GM21381 (cell line): Measurements from ENCODE around the gene AOC2.

ENCODE experiments used
- ATAC-seq: cut with Tn5 transposase; IDR thresholded peaks from one replicate; pipeline ENCODE4 v1.9.1; 2021; ENCODE audit warnings: mild to moderate bottlenecking, moderate library complexity; ENCODE audit not compliant: unreplicated experiment

The AOC2 gene, protein sequence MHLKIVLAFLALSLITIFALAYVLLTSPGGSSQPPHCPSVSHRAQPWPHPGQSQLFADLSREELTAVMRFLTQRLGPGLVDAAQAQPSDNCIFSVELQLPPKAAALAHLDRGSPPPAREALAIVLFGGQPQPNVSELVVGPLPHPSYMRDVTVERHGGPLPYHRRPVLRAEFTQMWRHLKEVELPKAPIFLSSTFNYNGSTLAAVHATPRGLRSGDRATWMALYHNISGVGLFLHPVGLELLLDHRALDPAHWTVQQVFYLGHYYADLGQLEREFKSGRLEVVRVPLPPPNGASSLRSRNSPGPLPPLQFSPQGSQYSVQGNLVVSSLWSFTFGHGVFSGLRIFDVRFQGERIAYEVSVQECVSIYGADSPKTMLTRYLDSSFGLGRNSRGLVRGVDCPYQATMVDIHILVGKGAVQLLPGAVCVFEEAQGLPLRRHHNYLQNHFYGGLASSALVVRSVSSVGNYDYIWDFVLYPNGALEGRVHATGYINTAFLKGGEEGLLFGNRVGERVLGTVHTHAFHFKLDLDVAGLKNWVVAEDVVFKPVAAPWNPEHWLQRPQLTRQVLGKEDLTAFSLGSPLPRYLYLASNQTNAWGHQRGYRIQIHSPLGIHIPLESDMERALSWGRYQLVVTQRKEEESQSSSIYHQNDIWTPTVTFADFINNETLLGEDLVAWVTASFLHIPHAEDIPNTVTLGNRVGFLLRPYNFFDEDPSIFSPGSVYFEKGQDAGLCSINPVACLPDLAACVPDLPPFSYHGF

DNA sequence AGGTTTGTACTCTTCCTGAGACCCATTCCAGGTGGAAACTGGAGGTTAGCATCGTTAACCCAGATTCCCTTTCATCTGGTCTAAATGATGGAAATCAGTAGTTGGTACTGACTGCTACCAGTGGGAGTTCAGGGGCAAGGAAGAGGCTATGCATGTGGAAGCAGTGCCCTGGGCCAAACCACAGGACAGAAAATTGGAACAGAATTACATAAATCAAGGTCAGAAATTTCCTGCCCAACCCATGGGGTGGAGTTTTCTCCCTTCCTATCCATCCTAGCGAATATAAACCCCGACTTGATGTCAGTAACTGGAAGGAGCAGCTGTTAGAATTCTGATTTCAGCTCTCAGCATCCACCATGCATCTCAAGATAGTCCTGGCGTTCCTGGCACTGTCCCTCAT, at the start of gene AOC2:
AOC2 (plus strand) TSS at position 310 of the 400 bp plus-strand sequence; CDS start at position 357, 47 bp downstream.
- ATAC-seq = no peak

DNA sequence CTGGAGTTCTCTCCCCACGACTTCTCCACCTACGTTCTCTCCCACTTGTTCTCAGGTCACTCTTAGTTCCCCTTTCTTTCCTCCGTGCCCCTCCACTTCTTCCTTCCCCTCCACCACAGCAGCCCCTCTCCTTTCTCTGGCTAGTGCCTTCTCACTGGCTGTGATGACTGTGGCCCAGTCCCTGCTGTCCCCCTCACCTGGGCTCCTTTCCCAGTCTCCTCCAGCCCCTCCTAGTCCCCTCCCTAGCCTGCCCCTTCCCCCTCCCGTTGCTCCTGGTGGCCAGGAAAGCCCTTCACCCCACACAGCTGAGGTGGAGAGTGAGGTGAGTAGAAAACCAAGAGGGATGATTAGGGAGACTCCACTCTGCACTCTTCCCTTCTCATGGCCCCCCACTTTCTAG, 49.3 kb upstream of the AOC2 start:
- ATAC-seq = no peak

DNA sequence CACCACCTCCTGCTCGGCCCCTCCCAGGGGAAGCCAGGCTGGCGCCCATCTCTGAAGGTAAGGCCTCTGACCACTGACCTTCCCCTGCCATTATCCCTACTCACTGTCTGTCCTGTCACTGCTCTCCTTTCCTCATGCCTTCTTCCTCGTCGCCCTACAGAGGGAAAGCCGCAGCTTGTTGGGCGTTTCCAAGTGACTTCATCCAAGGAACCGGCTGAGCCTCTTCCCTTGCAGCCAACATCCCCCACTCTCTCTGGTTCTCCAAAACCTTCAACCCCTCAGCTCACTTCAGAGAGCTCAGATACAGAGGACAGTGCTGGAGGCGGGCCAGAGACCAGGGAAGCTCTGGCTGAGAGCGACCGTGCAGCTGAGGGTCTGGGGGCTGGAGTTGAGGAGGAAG, 48.9 kb upstream of the AOC2 start:
- ATAC-seq = no peak

DNA sequence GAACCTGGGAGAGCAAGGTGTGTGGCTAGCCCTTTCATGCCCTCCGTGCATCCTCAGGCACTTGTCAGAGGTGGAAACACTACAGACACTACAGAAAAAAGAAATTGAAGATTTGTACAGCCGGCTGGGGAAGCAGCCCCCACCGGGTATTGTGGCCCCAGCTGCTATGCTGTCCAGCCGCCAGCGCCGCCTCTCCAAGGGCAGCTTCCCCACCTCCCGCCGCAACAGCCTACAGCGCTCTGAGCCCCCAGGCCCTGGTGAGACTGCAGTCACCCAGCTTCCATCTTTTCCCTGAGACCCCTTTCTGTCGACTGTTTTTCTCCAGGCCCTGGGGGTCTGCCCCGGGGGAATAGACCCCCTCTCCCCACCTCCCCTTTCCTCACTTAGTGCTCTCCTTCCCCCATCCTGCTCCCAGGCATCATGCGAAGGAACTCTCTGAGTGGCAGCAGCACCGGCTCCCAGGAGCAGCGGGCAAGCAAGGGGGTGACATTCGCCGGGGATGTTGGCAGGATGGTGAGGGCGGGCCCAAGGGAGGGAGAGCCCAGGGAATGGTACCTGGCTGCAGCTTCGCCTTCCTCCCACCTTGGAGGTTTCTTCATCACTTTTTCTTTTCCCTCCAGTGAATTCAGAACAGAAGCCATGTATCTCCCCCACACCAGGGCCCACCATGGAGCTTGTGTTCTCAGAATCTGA, 48.2 kb upstream of the AOC2 start:
- no peak for ATAC-seq

DNA sequence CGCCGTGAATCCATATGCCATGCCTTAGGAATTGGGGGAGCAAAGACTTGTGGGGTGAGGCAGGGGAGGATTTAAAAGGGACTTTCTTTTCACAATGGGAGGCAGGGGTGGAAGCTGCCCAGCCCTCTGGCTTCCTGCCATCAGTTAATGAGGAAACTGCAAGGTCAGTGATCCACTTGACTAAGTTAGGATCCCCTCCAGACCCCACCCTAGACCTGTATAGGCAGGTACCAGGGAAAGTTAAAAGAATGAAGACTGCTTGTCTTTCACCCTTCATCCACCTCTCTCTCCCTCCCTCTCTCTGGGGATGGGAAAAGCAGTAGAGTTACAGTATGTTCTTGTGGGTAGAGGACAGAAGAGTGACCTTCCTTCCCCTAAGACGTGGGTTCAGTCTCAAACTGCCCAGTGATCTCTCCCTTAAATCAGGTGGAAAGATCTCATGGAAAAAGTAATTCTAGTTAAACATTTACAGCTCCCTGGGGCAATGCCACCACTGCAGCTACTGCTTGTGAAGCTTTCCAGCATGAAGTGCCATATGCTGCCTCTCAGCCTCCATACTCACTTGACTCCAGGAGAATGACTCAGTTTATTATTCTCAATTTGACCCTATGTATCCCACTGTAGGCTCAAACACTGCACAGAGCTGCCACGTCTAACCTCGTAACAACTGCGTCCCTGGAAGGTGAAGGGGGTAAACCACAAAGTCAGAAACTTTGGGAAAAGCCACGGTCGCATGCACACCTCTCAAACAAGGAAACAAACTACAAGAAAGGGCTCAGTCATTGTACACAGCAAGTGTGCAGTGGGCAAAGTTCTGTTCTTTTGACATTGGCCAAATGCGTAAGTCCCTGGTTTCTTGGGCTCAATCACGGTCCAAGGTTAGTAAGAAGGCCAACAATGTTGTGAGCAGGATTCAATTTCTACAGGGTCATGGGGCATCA, 47.0 kb upstream of the AOC2 start:
- no peak for ATAC-seq

DNA sequence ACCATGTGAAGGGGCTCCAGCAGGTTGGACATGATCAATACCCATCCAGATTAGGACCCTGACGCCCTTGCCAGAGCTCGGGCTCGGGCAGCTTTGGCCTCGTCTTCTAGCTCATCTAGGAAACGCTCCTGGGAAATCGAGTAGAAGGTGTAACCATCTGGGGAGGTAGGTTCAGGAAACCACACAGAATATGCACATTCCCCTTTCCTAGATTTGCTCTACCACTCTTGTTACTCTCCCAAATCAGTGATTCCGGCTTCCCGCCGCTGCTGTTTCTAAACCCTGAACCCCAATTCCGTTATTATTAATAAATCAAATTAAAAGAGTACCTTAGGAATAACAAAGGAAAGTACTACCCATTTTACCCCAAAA, 46.4 kb upstream of the AOC2 start:
- ATAC-seq = no peak

DNA sequence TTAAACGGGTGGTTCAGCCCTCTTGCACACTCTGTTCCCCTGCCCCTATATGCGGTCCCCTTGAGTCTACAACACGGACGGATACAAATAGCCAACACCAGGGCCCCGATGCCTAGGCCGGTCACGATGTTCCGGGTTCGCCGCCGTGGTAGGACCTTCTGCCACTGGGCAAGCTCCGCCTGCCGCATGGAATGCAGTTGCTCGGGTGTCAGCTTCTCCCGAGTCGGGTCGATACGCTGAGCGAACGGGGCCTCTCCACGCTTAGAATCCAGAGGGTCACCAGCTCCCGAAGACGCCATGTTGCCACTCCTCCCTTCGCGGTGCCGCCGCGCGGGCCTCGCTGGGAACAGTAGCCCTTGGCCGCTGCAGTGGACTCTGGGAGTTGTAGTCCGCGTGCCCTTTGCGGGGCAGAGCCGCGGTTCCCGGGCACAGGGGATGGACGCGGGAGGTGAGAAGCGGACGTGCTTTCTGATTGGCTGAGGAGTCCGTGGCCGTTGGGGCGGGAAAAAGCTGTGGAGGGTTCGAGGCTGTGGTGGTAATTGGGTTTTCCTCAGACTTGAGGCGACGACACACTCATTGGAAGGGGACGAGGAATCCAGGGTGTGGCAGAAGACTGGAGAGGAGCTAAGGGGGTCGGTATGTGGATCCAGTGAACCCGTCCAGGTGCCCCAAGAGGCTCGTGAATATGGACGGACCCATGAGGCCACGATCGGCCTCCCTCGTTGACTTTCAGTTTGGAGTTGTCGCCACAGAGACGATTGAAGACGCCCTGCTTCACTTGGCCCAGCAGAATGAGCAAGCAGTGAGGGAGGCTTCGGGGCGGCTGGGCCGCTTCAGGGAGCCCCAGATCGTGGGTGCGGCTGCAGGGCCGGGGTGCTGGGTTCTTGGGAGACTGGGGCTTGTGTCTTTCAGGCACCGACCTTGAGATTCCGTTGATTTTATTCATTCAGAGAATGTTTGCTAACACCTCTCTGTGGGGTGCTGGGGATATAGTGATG, 45.7 kb upstream of the AOC2 start, which contains the start of the genes CNTD1 and COA3:
CNTD1 (plus strand) TSS at position 479 of the 998 bp plus-strand sequence; CDS start at position 686, 207 bp downstream.
COA3 (minus strand) TSS at position 322 of the 998 bp plus-strand sequence; CDS start at position 299, 23 bp downstream.
- peak; percentile 88 for ATAC-seq

DNA sequence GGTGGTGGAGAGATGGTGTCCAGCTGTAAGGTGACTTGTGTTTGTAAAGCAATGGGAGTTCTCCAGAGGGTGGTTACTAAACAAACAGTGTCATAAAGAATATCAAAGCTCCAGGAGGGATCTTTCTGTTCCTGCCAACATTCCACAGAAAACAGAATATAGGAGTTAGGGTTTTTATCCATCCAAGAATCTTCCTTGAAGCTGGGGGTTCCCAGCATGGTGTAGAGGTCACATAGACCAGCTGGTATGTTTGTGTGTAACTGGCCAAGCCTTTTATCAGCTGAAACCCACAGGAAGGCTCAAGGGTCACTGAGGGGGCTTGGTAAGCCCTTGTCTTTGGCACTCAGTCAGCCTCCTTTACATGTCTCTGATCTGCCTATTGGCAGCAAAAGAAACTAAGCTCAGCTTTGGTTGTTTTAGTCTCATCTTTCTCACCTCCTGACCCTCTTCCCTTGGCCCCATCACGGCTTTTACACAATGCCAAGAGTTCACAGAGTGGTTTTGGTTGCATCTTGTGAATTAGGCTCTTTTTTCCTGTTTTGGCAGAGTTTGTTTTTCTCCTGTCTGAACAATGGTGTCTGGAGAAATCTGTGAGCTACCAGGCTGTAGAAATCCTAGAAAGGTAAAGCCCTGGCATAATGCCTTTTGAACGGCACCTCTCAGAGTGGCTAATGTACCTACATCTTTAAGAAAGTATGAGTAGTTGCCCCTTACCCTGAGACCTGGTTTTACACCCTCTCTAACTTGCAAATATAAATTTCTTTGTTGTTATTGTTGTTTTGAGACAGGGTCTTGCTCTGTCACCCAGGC, 41.1 kb upstream of the AOC2 start:
- no peak for ATAC-seq

DNA sequence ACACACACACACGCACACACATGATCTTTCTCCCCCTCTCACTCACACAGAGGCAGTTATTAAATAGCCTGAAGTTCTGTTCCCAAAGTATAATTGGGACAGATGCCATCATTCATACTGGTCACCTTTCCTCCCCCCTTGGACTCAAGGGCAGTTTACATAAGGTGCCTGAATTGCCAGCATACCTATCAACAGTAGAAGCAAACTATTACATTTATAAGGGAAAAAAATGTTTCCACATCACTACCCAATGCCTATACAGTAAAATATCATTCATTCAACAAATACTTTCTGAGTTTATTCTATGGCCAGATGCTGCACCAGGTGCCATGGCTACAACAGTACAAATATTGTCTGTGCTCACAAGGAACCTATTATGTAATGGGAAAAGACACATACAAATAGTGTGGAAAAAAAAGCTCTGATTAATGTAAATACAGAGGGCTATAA, 39.4 kb upstream of the AOC2 start:
- ATAC-seq = no peak

DNA sequence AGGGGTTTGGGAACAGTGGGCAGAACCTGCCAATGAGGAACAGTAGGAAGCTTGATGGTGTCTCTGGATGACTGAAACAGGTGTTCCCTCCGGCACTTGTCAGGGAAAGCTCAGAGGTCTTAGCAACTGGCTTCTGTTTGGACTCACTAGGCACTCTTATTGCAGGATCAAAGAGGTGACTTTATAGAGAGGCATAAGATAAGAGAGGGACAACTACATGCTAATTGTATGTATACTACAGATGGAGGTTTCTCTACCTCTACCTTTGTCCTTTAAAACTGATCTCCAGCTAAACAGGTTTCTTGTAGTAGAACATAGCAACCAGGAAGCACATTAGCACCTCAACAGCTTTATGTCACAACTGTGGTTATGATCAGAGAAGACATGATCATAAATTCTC, 38.1 kb upstream of the AOC2 start:
- no peak for ATAC-seq

DNA sequence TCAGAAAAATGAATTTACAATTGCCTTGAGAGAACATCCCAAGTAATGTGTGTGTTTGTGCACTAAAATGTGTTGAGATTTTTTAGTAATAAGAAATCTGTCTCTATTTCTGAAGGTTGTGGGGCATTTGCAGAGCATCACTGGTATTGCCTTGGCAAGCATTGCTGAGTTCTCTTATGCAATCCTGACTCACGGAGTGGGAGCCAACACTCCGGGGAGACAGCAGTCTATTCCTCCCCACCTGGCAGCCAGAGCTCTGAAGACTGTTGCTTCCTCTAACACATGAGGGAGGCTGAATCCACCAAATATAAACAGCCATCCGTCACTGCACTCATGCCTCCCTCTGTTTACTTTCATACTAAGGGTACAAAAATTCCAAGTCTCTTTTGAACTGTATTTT, 35.1 kb upstream of the AOC2 start:
- ATAC-seq = no peak

DNA sequence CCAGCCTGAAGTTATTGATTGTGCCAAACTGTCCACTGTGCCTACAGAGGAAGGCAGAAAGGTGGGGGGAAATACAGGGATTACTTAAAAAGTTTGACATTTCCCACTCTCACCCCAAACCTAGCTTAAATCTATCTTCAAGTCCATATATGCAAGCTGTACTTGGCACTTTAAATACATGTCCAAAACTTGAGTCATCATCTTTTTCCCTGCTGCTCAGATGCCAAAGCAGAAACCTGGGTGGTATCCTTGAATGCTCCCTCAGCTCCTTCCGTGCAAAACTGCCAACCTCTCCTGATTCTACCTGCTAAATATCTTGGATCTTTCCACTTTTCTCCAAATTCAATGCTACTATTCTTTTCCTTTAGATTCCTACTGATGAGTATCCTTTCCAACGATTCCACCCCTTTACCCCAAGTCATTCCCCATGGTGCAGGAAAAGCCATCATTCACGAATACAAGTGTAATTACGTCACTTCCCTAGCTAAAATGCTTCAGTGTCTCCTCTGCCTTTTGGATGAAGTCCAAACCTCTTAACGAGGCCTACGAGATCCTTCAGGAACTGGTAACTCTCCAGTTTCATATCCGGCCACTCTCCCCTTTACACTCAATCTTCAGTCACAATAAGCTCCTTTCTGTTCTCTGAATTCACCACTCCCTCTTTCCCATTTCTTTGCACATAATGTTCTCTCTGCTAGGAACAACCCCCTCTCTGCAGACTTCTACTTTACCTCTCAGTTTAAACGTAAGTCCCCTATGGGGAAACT, 29.6 kb upstream of the AOC2 start:
- ATAC-seq = no peak

DNA sequence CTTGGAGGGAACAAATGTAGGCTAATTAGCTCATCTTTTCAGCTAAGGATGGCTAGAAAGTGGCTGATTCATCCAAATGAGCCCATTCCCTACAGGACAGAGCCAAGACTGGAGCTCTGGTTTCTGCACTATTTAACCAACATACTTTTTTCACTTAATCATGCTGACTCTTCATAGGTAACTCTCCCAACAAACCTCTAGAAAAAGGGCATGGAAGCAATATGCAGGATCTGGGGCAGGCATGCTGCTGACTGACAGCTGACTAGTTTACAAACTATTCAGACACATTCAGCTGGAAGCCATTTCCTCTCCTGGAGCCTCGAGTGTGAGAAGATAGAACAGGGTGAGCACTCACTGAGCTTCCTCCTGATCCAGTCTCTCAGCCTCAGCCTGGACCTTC, 26.5 kb upstream of the AOC2 start:
- ATAC-seq = no peak

DNA sequence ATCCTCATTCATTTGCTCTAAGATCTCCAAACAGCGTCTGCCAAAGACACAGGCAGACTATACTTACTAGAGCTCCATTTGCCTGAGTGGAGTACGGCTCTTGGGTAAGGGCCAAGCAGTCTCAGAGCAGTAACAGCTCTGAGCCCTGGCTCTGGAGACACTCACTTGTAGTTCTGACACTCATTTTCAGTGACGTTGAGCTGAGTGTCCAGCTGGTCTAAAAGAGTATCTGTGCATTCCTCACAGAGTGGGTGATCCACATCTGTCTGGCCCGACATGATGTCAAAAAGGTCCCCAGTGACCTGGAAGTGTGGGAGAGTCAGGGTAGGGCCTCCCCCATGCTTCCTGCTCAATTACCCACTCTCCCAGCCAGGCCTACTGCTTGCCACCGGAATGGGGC, 26.0 kb upstream of the AOC2 start:
- ATAC-seq = no peak

DNA sequence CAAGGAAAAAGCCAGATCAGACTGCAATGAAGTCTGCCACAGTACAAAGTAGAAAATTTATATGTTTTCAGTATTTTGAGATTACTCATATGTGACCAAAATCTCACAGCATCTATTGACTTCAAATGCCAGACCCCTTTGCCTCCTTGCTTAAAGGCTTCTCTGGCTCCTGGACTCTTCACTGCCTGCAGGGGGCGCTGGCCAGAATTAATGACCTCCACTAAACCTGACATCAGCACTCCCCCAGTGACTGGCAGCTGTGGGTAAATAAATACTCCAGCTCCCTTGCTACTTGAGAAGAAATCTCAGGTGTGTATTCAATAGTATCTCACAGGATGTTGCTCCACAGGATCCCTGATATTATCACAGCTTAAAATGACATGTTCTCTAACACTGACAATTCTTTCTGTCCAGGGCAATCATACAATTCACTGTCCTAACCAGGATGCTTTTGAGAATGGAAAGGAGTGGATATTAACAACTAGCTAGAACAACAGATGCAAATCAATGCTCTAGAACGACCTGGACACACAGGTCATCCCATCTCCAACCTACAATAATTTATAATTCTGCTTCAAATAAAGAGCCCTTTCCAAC, 24.3 kb upstream of the AOC2 start:
- ATAC-seq = no peak

DNA sequence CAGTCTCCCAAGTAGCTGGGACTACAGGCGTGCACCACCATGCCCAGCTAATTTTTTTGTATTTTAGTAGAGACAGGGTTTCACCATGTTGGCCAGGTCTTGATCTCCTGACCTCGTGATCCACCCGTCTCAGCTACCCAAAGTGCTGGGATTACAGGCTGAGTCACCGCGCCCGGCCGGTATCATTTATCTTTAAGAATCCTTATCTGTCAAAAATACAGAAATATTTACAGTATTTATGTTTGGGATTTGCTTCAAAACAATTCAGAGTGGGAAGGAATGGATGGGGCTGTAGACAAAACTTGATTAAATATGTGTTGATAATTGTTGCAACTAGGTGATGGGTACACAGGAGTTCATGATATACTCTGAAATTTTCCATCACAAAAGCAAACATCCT, 23.2 kb upstream of the AOC2 start:
- no peak for ATAC-seq

DNA sequence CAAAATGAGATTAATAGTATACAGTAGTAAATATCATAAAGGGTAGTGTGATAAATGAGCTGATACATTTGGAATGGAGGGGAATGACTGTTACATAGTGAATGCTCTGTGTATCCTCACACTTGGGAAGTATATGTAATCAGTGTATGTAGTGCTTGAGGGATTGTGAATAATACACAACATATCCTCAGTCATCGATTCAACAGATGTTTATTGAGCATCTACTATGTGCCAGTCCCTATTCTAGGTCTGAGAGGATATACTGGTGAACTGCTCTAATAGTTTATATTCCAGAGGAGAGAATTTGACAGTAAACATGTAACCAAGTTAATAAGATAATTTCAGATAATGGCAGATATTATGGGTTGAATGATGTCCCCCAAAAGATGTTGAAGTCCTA, 16.9 kb upstream of the AOC2 start:
- ATAC-seq = no peak
